Muscle of leg (tissue), 11 donors: ENCODE results near the gene RFPL2. TPM values are rescaled to one million over a fixed set of nuclear protein-coding genes. Genes with fewer than 3 reads are reported as not detected.

ENCODE experiments used
- DNase-seq: peaks from one replicate; pipeline ENCODE4 v3.0.0; 2013
- H3K27ac ChIP-seq: one replicate; pipeline ENCODE4 v1.5.1; 2013; ENCODE audit warnings: mild to moderate bottlenecking, low read length, control low read depth
- H3K27me3 ChIP-seq: one replicate; pipeline ENCODE4 v1.6.1; 2013; ENCODE audit warnings: low read length; ENCODE audit not compliant: control insufficient read depth, insufficient read depth
- H3K36me3 ChIP-seq: one replicate; pipeline ENCODE4 v1.6.1; 2013; ENCODE audit warnings: low read length; ENCODE audit not compliant: control insufficient read depth, insufficient read depth
- H3K4me1 ChIP-seq: one replicate; pipeline ENCODE4 v1.6.1; 2013; ENCODE audit warnings: low read length; ENCODE audit not compliant: control insufficient read depth, insufficient read depth
- H3K4me3 ChIP-seq: one replicate; pipeline ENCODE4 v1.5.1; 2013; ENCODE audit warnings: low read length, control low read depth
- H3K9me3 ChIP-seq: replicated peaks from 2 replicates; pipeline ENCODE4 v1.6.1; 2013; ENCODE audit warnings: low read depth, low read length; ENCODE audit not compliant: control insufficient read depth
- WGBS: methylation state at CpG from one replicate; pipeline ENCODE4 v1.1.5; 2013; ENCODE audit warnings: missing lambda C conversion rate; ENCODE audit not compliant: insufficient coverage; 5-methylcytosine and 5-hydroxymethylcytosine counted together
- polyA plus RNA-seq, 8 donors: library from polyadenylated mRNA; unstranded; fragments of 120-200 nt; gene quantifications; one replicate each; pipeline versions ENCODE4 v1.2.1 to v1.2.3, GENCODE V29; 2013; ENCODE audit warnings: inconsistent platforms in 1 of 8, low replicate concordance in 1 of 8; ENCODE audit not compliant: insufficient read length in 8 of 8, insufficient read depth in 1 of 8
- total RNA-seq: library from RNA; stranded (reverse); fragments of 120-200 nt; gene quantifications from one replicate; pipeline ENCODE4 v1.2.4, GENCODE V29; 2013

The RFPL2 gene
- total and polyA plus RNA-seq, 9 donors, result 0.10 to 0.28 (median 0.12) TPM; not detected in 6

DNA sequence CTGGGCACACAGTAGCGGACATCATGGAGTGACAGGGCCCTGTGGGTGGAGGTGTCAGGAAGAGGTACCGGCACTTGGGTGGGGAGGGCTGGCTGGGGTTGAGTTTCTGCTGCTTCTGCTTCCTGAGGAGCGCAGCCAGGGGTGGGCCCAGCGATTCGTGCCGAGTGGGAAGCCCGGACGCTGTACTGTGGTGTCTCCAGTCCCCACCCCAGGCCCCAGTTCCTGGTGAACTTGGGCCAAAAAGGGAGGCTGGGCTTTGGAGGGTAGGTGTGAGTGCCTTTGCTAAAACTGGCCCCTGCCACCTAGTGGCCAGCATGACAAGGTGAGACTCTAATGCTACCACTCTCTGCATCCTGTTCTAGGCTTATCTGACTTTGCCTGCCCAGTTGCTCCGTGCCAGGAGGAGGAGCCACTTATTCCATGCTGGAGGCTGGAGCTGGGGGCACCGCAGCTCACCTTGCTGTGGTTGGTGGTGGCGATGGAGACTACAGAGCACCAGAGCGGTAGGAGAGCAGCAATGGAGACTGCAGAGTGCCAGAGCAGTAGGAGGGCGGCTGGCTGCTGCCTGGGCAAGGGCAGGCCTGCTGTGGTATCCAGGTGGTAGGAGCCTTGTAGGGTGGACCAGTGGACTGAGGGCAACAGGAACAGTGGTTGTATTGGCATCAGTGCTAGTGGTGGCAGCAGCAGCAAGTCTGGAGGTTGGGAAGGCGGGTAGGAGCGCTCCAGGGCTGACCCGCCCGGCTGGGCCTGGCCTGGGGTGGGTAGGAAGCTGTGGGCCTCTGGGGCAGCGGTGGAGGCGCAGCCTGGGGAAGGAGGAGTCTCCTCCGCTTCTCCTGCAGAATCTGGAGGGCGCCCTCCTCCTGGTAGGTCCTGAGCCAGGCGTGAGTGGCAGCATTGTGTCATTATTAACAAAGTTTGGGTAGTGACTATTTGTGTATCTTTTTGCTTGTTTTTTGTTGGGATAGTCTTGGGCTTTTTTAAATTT is 2.2 kb upstream of the RFPL2 start:
- 63% methylated on average over 17 of the region's 22 CpGs for WGBS
- no peak for DNase-seq

GRCh38 chr22:32205974-32206773 is 1.3 kb upstream of the RFPL2 start:
- peaks cover 37% of the 10 kb centered on the region for H3K27me3 ChIP-seq

More for the DNA sequence above, 2.2 kb upstream of the RFPL2 start:
- H3K27ac ChIP-seq, result no peak overlapping the region
- H3K36me3 ChIP-seq, result no peaks in the 10 kb centered on the region
- no peak overlapping the region for H3K4me3 ChIP-seq
- H3K9me3 ChIP-seq, result no peaks in the 10 kb centered on the region
- H3K27me3 ChIP-seq, result peaks cover 31% of the 10 kb centered on the region
- H3K4me1 ChIP-seq, result peaks cover 7% of the 10 kb centered on the region

DNA sequence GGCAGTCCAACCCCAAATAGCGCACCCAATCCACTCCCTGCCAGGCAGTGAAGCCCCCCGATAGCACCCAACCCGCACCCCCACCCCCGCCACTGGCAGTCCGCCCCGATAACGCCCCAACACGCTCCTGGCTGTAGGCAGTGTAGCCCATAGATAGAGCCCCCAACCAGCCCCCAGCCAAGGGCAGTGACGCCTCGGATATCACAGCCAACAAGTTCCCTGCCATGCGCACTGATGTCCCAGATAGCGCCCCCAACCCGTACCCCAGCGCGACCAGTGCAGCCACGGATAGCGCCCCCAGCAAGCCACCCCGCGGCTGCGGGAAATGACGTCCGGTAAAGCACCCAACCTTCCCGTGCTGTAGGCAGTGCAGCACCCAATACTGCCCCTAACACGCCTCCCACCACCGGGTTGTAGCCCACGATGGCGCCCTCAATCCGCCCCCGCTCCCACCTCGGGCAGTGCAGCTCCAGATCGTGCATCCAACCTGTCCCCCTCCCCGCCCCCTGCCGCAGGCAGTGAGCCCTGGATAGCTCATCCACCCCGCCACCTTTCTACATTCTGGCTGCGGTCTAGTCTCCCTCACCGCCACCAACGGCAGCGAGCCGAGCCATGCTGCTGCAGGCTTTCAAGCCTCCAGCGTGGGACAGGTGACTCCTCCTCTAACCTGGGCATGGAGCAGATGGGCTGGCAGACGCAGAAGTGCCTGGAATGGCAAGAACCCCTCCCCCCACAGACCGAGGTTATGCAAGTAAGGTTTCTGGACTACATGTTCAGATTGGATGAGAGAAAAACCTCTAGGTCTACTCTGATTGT is 625 bp downstream of the RFPL2 start:
- Histone ChIP-seq H3K4me3 (no peak overlapping the region), H3K27me3 (peaks cover 42% of the 10 kb centered on the region), H3K4me1 (peaks cover 7% of the 10 kb centered on the region), H3K9me3 (no peaks in the 10 kb centered on the region), H3K36me3 (no peaks in the 10 kb centered on the region), H3K27ac (no peak overlapping the region)
- no peak for DNase-seq
- WGBS, result 49% methylated on average over 32 of the region's 42 CpGs

More at GRCh38 chr22:32205974-32206773, 1.3 kb upstream of the RFPL2 start:
- Histone ChIP-seq H3K4me3 (no peak overlapping the region), H3K27ac (no peak overlapping the region), H3K36me3 (no peaks in the 10 kb centered on the region), H3K4me1 (peaks cover 7% of the 10 kb centered on the region), H3K9me3 (no peaks in the 10 kb centered on the region)
- DNase-seq, result no peak
- 89% methylated on average over 29 of the region's 30 CpGs for WGBS

- no peak overlapping the region for H3K27ac ChIP-seq
- H3K27me3 ChIP-seq, result peaks cover 46% of the 10 kb centered on the region
- H3K36me3 ChIP-seq, result no peaks in the 10 kb centered on the region
- no peak overlapping the region for H3K4me3 ChIP-seq
- 25% methylated on average over 43 of the region's 53 CpGs for WGBS
- no peak for DNase-seq
- no peaks in the 10 kb centered on the region for H3K9me3 ChIP-seq
- peaks cover 7% of the 10 kb centered on the region for H3K4me1 ChIP-seq
Observed at GRCh38 chr22:32203181-32204039, 1.5 kb downstream of the RFPL2 start.

GRCh38 chr22:32202539-32203180 is 2.2 kb downstream of the RFPL2 start:
- no peaks in the 10 kb centered on the region for H3K36me3 ChIP-seq
- peaks cover 49% of the 10 kb centered on the region for H3K27me3 ChIP-seq
- H3K27ac ChIP-seq, result no peak overlapping the region
- under 1% methylated on average over 20 of the region's 29 CpGs for WGBS
- H3K4me3 ChIP-seq, result no peak overlapping the region
- peak; percentile 58 for DNase-seq
- no peaks in the 10 kb centered on the region for H3K9me3 ChIP-seq
- peaks cover 7% of the 10 kb centered on the region for H3K4me1 ChIP-seq

GRCh38 chr22:32202161-32202538 is 2.7 kb downstream of the RFPL2 start:
- H3K27ac ChIP-seq, result no peak overlapping the region
- H3K4me1 ChIP-seq, result peaks cover 7% of the 10 kb centered on the region
- no peak for DNase-seq
- 20% methylated on average over 4 of the region's 4 CpGs for WGBS
- H3K27me3 ChIP-seq, result peaks cover 49% of the 10 kb centered on the region
- H3K4me3 ChIP-seq, result no peak overlapping the region
- no peaks in the 10 kb centered on the region for H3K36me3 ChIP-seq
- H3K9me3 ChIP-seq, result no peaks in the 10 kb centered on the region

GRCh38 chr22:32200752-32201151 is 4.1 kb downstream of the RFPL2 start:
- 60% methylated on average over 6 of the region's 10 CpGs for WGBS
- H3K36me3 ChIP-seq, result no peaks in the 10 kb centered on the region
- peaks cover 49% of the 10 kb centered on the region for H3K27me3 ChIP-seq
- DNase-seq, result no peak
- H3K4me1 ChIP-seq, result peaks cover 7% of the 10 kb centered on the region
- H3K9me3 ChIP-seq, result no peaks in the 10 kb centered on the region
- no peak overlapping the region for H3K4me3 ChIP-seq
- H3K27ac ChIP-seq, result no peak overlapping the region

- no peaks in the 10 kb centered on the region for H3K9me3 ChIP-seq
- no peak overlapping the region for H3K27ac ChIP-seq
- H3K27me3 ChIP-seq, result peaks cover 47% of the 10 kb centered on the region
- DNase-seq, result no peak
- peaks cover 7% of the 10 kb centered on the region for H3K4me1 ChIP-seq
- no peaks in the 10 kb centered on the region for H3K36me3 ChIP-seq
- 68% methylated on average over 5 of the region's 7 CpGs for WGBS
- no peak overlapping the region for H3K4me3 ChIP-seq
Observed at GRCh38 chr22:32199961-32200360, 4.9 kb downstream of the RFPL2 start.

DNA sequence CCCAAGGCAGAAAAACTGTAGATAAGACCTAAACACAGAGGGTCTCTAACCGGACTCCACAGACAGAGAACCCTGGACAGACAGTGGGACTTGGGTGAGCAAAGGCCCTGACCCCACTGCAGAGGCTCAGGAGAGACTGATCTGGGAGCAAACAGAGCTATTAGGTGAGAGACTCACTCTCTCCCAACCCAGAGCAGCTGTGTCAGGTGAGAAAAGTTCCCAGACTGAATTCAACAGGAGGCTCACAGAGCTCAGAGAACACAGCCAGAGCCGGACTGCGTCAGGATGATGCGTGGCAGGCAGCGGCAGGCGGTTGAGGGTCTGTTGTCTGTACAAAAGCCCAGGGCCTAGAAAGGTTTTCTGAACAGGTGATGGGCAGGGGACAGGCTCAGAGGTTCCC is 5.5 kb downstream of the RFPL2 start:
- no peak for DNase-seq
- H3K36me3 ChIP-seq, result no peaks in the 10 kb centered on the region
- H3K4me1 ChIP-seq, result peaks cover 7% of the 10 kb centered on the region
- 83% methylated on average over 6 of the region's 6 CpGs for WGBS
- H3K9me3 ChIP-seq, result no peaks in the 10 kb centered on the region
- no peak overlapping the region for H3K27ac ChIP-seq
- peaks cover 41% of the 10 kb centered on the region for H3K27me3 ChIP-seq
- no peak overlapping the region for H3K4me3 ChIP-seq
